Neuronal stem cell (in vitro differentiated cells): ENCODE measurements around the gene GLIS1.

Experiments used
- DNase-seq: peaks from one replicate; pipeline ENCODE4 v3.0.0-alpha.2; 2013; ENCODE audit warnings: low spot score
- H2AFZ ChIP-seq: one replicate; pipeline ENCODE4 v1.6.1; 2013; ENCODE audit warnings: mild to moderate bottlenecking, low read length, inconsistent platforms
- H2AK5ac ChIP-seq: 2 replicates; pipeline ENCODE4 v1.6.1; 2013; ENCODE audit warnings: low read depth, mild to moderate bottlenecking, inconsistent platforms, low read length, moderate library complexity, mixed read lengths
- H2BK120ac ChIP-seq: 2 replicates; pipeline ENCODE4 v1.6.1; 2013; ENCODE audit warnings: low read depth, mild to moderate bottlenecking, inconsistent platforms, low read length, moderate library complexity, mixed read lengths
- H2BK12ac ChIP-seq: one replicate; pipeline ENCODE4 v1.6.1; 2013; ENCODE audit warnings: low read length, inconsistent platforms
- H2BK15ac ChIP-seq: 2 replicates; pipeline ENCODE4 v1.6.1; 2013; ENCODE audit warnings: mild to moderate bottlenecking, low read length, inconsistent platforms, mixed read lengths
- H2BK5ac ChIP-seq: one replicate; pipeline ENCODE4 v1.6.1; 2013; ENCODE audit warnings: inconsistent platforms, mild to moderate bottlenecking, low read length, moderate library complexity
- H3K14ac ChIP-seq: one replicate; pipeline ENCODE4 v1.6.1; 2013; ENCODE audit warnings: low read length, inconsistent platforms
- H3K18ac ChIP-seq: 2 replicates; pipeline ENCODE4 v1.6.1; 2013; ENCODE audit warnings: low read length, inconsistent platforms
- H3K23ac ChIP-seq: 2 replicates; pipeline ENCODE4 v1.6.1; 2013; ENCODE audit warnings: low read depth, mild to moderate bottlenecking, mixed read lengths, low read length, inconsistent platforms; ENCODE audit not compliant: poor library complexity
- H3K27ac ChIP-seq: replicated peaks from 3 replicates; pipeline ENCODE4 v1.5.1; 2013; ENCODE audit warnings: low read length, inconsistent platforms
- H3K27me3 ChIP-seq, 3 experiments: 2 replicates each; pipeline ENCODE4 v1.6.1; 2013; ENCODE audit warnings: low read length in 3 of 3, mild to moderate bottlenecking in 2 of 3, inconsistent platforms in 1 of 3, low read depth in 1 of 3, mixed read lengths in 1 of 3, moderate library complexity in 1 of 3; ENCODE audit not compliant: control insufficient read depth in 3 of 3, insufficient read depth in 3 of 3
- H3K36me3 ChIP-seq, 2 donors: replicated peaks in 1 of 2; 2 replicates each; pipeline ENCODE4 v1.6.1; 2013; ENCODE audit warnings: low read length in 2 of 2; ENCODE audit not compliant: control insufficient read depth in 2 of 2, insufficient read depth in 2 of 2
- H3K4ac ChIP-seq: 2 replicates; pipeline ENCODE4 v1.6.1; 2013; ENCODE audit warnings: inconsistent platforms, mild to moderate bottlenecking, low read length, moderate library complexity
- H3K4me1 ChIP-seq, 2 donors: 1 replicate in 1 of 2; 2 replicates in 1 of 2; pipeline ENCODE4 v1.6.1; 2013; ENCODE audit warnings: low read length in 2 of 2, low read depth in 1 of 2; ENCODE audit not compliant: control insufficient read depth in 2 of 2, insufficient read depth in 1 of 2
- H3K4me2 ChIP-seq: one replicate; pipeline ENCODE4 v1.6.1; 2013; ENCODE audit warnings: mild to moderate bottlenecking, low read length, inconsistent platforms; ENCODE audit not compliant: insufficient read depth, poor library complexity, severe bottlenecking
- H3K4me3 ChIP-seq, 2 donors: 2 replicates each; pipeline ENCODE4 v1.5.1; 2013; ENCODE audit warnings: low read length in 2 of 2, mild to moderate bottlenecking in 2 of 2, inconsistent platforms in 1 of 2, moderate library complexity in 1 of 2
- H3K79me1 ChIP-seq: one replicate; pipeline ENCODE4 v1.6.1; 2013; ENCODE audit warnings: low read depth, mild to moderate bottlenecking, inconsistent platforms, low read length, moderate library complexity
- H3K9ac ChIP-seq: one replicate; pipeline ENCODE4 v1.6.1; 2013; ENCODE audit warnings: mild to moderate bottlenecking, low read depth, low read length, inconsistent platforms; ENCODE audit not compliant: poor library complexity
- H3K9me3 ChIP-seq, 2 donors: replicated peaks in 1 of 2; 2 replicates each; pipeline versions ENCODE3 to v1.6.1; 2013; ENCODE audit warnings: low read length in 2 of 2, mild to moderate bottlenecking in 2 of 2, inconsistent platforms in 1 of 2, low read depth in 1 of 2, mixed read lengths in 1 of 2, moderate library complexity in 1 of 2; ENCODE audit not compliant: control insufficient read depth in 2 of 2, insufficient read depth in 1 of 2
- H4K8ac ChIP-seq: one replicate; pipeline ENCODE4 v1.6.1; 2013; ENCODE audit warnings: low read depth, mild to moderate bottlenecking, inconsistent platforms, low read length, moderate library complexity
- H4K91ac ChIP-seq: one replicate; pipeline ENCODE4 v1.6.1; 2013; ENCODE audit warnings: low read length, low read depth, mild to moderate bottlenecking, inconsistent platforms; ENCODE audit not compliant: poor library complexity
- WGBS, 2 donors: extraction: QIAGEN DNeasy Blood & Tissue Kit; methylation state at CpG; one replicate each; pipeline ENCODE4 v1.1.7; 2013; ENCODE audit warnings: missing lambda C conversion rate in 2 of 2, mixed read lengths in 1 of 2; ENCODE audit not compliant: insufficient read length in 2 of 2, insufficient replicate concordance in 1 of 2; ENCODE audit errors: extremely low coverage in 2 of 2; 5-methylcytosine and 5-hydroxymethylcytosine counted together

GLIS1 gene

DNA sequence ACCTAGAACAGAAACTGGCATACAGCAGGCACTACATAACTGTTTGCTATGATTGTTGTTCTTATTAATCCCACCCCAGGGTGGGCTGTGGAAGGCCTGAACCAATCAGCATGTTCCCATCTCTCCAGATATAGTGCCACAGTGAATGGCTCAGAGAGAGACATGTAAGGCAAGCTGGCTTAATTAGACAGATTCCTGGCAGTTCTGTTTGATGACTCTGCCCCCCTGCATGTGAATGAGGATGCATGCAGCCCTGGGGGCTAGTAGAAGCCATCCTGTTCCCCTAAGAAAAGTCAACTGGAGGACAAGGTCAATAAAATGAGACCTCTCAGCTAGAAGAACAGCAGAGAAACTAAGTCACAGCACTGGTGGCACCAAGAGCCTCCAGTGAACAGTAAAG is 130.3 kb downstream of the GLIS1 start:
- Histone ChIP-seq H4K8ac (no peak overlapping the region), H3K18ac (no peak overlapping the region), H3K9me3 (peaks cover 3 to 6% of the 10 kb centered on the region in 2 donors), H2BK15ac (no peak overlapping the region), H3K27ac (no peak overlapping the region), H3K4me1 (peaks cover 0 to 4% of the 10 kb centered on the region in 2 donors), H2BK120ac (no peak overlapping the region), H3K27me3 (peaks cover 0 to 13% (median 0%) of the 10 kb centered on the region in 3 experiments), H2BK5ac (no peak overlapping the region), H3K23ac (no peak overlapping the region), H3K4me2 (no peak overlapping the region), H3K79me1 (no peaks in the 10 kb centered on the region), H3K9ac (no peak overlapping the region), H3K4ac (no peak overlapping the region), H3K14ac (no peak overlapping the region), H2AFZ (no peak overlapping the region), H3K36me3 (no peaks in the 10 kb centered on the region), H2BK12ac (no peak overlapping the region), H3K4me3 (no peak overlapping the region), H4K91ac (no peak overlapping the region), H2AK5ac (no peak overlapping the region)
- DNase-seq, result no peak

DNA sequence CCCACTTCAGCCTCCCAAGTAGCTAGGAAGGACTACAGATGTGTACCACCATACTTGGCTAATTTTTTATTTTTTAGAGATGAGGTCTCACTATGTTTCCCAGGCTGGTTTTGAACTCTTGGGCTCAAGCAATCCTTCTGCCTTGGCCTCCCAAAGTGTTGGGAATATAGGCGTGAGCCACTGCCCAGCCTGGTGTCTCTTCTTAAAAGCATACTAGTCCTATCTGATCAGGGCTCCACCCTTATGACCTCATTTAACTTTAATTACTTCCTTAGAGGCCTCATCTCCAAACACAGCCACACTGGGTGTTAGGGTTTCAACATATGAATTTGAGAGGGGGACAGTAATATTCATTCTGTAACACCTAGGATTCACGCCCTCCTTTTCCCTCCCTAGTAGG is 130.9 kb downstream of the GLIS1 start:
- H3K4me2 ChIP-seq, result no peak overlapping the region
- peaks cover 3 to 6% of the 10 kb centered on the region in 2 donors for H3K9me3 ChIP-seq
- H3K9ac ChIP-seq, result no peak overlapping the region
- peaks cover 0 to 13% (median 0%) of the 10 kb centered on the region in 3 experiments for H3K27me3 ChIP-seq
- DNase-seq, result no peak
- no peaks in the 10 kb centered on the region for H3K79me1 ChIP-seq
- H2BK12ac ChIP-seq, result no peak overlapping the region
- H4K91ac ChIP-seq, result no peak overlapping the region
- no peak overlapping the region for H3K23ac ChIP-seq
- H3K4me1 ChIP-seq, result peaks cover 0 to 4% of the 10 kb centered on the region in 2 donors
- no peak overlapping the region for H2BK15ac ChIP-seq
- H3K4ac ChIP-seq, result no peak overlapping the region
- no peak overlapping the region for H3K14ac ChIP-seq
- no peaks in the 10 kb centered on the region for H3K36me3 ChIP-seq
- H2AK5ac ChIP-seq, result no peak overlapping the region
- H3K4me3 ChIP-seq, result no peak overlapping the region
- H2BK120ac ChIP-seq, result no peak overlapping the region
- H3K27ac ChIP-seq, result no peak overlapping the region
- no peak overlapping the region for H4K8ac ChIP-seq
- H3K18ac ChIP-seq, result no peak overlapping the region
- no peak overlapping the region for H2AFZ ChIP-seq
- WGBS, 2 donors, result no CpG with 5 or more reads among the region's 2 CpGs
- no peak overlapping the region for H2BK5ac ChIP-seq

DNA sequence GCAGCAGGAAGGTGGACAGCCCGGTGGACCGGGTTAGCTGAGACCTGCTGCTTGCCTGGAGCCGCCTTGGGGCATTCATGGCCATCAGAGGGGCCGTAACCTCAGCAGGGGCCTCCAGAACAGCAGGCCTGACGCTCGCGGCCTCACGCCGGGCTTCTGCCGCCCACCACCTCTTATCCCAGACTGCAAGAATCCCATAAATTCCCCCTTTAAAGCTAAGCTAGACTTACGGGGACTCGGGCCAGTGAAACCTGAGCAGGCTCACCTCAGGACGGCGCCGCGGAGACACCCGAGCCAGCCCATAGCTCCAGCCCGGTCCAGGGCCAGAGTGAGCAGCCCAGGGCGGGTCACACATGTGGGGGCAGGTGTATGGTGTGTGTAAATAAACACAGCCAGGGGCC is 132.3 kb downstream of the GLIS1 start:
- H3K4ac ChIP-seq, result no peak overlapping the region
- no peak overlapping the region for H2BK12ac ChIP-seq
- H2BK120ac ChIP-seq, result peak overlapping the region; percentile 14
- H3K23ac ChIP-seq, result no peak overlapping the region
- WGBS, 2 donors, result no CpG with 5 or more reads among the region's 19 CpGs
- H3K79me1 ChIP-seq, result no peaks in the 10 kb centered on the region
- H2BK15ac ChIP-seq, result peak overlapping the region; percentile 82
- peak overlapping the region; percentile 42 for H2AFZ ChIP-seq
- peak overlapping the region; percentile 25 for H2BK5ac ChIP-seq
- H3K14ac ChIP-seq, result no peak overlapping the region
- peak overlapping the region; percentile 30 for H3K9ac ChIP-seq
- H3K4me1 ChIP-seq, result peaks cover 0 to 4% of the 10 kb centered on the region in 2 donors
- H4K91ac ChIP-seq, result no peak overlapping the region
- peak overlapping the region; percentile 68 for H4K8ac ChIP-seq
- peak overlapping the region; percentile 89 for H3K18ac ChIP-seq
- no peak overlapping the region for H3K27ac ChIP-seq
- peak overlapping the region in 1 of 2 donors; percentile 24 for H3K4me3 ChIP-seq
- peaks cover 3 to 6% of the 10 kb centered on the region in 2 donors for H3K9me3 ChIP-seq
- H3K36me3 ChIP-seq, result no peaks in the 10 kb centered on the region
- peak overlapping the region; percentile 30 for H3K4me2 ChIP-seq
- H3K27me3 ChIP-seq, result peaks cover 0 to 15% (median 0%) of the 10 kb centered on the region in 3 experiments
- no peak for DNase-seq
- peak overlapping the region; percentile 24 for H2AK5ac ChIP-seq

DNA sequence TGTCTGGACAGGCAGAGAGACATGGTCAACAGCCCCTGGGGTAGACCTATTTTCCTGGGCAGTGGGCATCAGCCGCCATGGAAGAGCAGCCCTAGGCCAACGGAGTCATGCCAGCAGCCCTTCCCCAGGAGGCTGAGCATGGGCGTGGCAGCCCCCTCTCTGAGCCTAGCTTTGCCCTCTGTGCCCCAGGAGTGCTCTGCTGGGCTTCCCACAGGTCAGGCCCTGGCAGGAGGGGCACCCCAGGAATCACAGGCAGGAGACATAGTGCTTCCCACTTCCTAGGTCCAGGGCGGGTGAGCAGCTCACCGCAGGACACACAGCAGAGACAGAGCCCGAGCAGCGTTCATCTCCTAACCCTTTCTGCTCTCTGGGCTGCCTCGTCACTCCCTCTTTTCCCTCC is 132.8 kb downstream of the GLIS1 start:
- no peak for DNase-seq
- Histone ChIP-seq H3K9ac (peak overlapping the region; percentile 30), H3K27ac (no peak overlapping the region), H3K18ac (peak overlapping the region; percentile 89), H3K36me3 (no peaks in the 10 kb centered on the region), H4K8ac (peak overlapping the region; percentile 68), H3K4ac (no peak overlapping the region), H3K4me2 (no peak overlapping the region), H2BK12ac (peak overlapping the region; percentile 14), H2BK15ac (peak overlapping the region; percentile 82), H2AFZ (peak overlapping the region; percentile 42), H3K9me3 (peaks cover 3 to 5% of the 10 kb centered on the region in 2 donors), H4K91ac (no peak overlapping the region), H3K4me1 (peaks cover 0 to 4% of the 10 kb centered on the region in 2 donors), H3K4me3 (peak overlapping the region in 1 of 2 donors; percentile 24), H2AK5ac (no peak overlapping the region), H3K14ac (no peak overlapping the region), H2BK5ac (peak overlapping the region; percentile 25), H3K79me1 (no peaks in the 10 kb centered on the region), H2BK120ac (peak overlapping the region; percentile 14), H3K27me3 (peaks cover 0 to 20% (median 0%) of the 10 kb centered on the region in 3 experiments), H3K23ac (no peak overlapping the region)
- no CpG with 5 or more reads among the region's 8 CpGs for WGBS, 2 donors
